H1 (cell line): ENCODE data around the gene DENND4A. TPM values are rescaled to one million over a fixed set of nuclear protein-coding genes. Genes with fewer than 3 reads are reported as not detected.

Source experiments
- CTCF ChIA-PET: fragments of 300-600 bp; sonication (Branson Sonifier 250); formaldehyde crosslinking; loops from one replicate; lab custom pipeline; 2021; ENCODE audit not compliant: partially characterized antibody; lab: Charles Lee
- POLR2A ChIA-PET: fragments of 300-600 bp; sonication (Branson Sonifier 250); formaldehyde crosslinking; loops from one replicate; lab custom pipeline; 2021; ENCODE audit warnings: inconsistent platforms; ENCODE audit not compliant: partially characterized antibody; lab: Charles Lee
- DNase-seq, 2 experiments: peaks; one replicate each; pipeline versions ENCODE4 v3.0.0 to v3.0.0-alpha.2; 2010 to 2022; ENCODE audit warnings: low spot score in 2 of 2, low read depth in 1 of 2, mixed read lengths in 1 of 2
- FAIRE-seq: peaks from 2 replicates; lab custom pipeline; 2011; peaks lifted over from hg19 to GRCh38; lab: Jason Lieb, UNC
- H2AFZ ChIP-seq: 2 replicates; pipeline ENCODE4 v1.8.1; 2012; ENCODE audit warnings: low read length, inconsistent platforms
- H2AK5ac ChIP-seq: 2 replicates; pipeline ENCODE4 v1.6.1; 2013; ENCODE audit warnings: low read depth, low read length
- H2BK120ac ChIP-seq: replicated peaks from 2 replicates; pipeline ENCODE3; 2013; ENCODE audit warnings: low read depth, low read length, inconsistent platforms
- H2BK12ac ChIP-seq: 2 replicates; pipeline ENCODE4 v1.6.1; 2013; ENCODE audit warnings: low read depth, low read length
- H2BK15ac ChIP-seq: 2 replicates; pipeline ENCODE4 v1.6.1; 2013; ENCODE audit warnings: low read length
- H2BK20ac ChIP-seq: 2 replicates; pipeline ENCODE4 v1.6.1; 2013; ENCODE audit warnings: low read length
- H2BK5ac ChIP-seq: 2 replicates; pipeline ENCODE4 v1.6.1; 2013; ENCODE audit warnings: low read depth, low read length
- H3K14ac ChIP-seq: 2 replicates; pipeline ENCODE4 v1.6.1; 2013; ENCODE audit warnings: inconsistent platforms; ENCODE audit not compliant: insufficient read length
- H3K18ac ChIP-seq: 2 replicates; pipeline ENCODE4 v1.6.1; 2013; ENCODE audit warnings: low read length; ENCODE audit errors: extremely low read depth
- H3K23ac ChIP-seq: 2 replicates; pipeline ENCODE4 v1.6.1; 2013; ENCODE audit warnings: inconsistent platforms; ENCODE audit not compliant: insufficient read length
- H3K23me2 ChIP-seq: 2 replicates; pipeline ENCODE4 v1.6.1; 2013; ENCODE audit warnings: low read depth, low read length
- H3K27ac ChIP-seq: 2 replicates; pipeline ENCODE4 v1.6.1; 2011; ENCODE audit warnings: low read depth, low read length, inconsistent platforms
- H3K27me3 ChIP-seq, 4 experiments: replicated peaks in 1 of 4; 1 replicate in 1 of 4; 2 replicates in 3 of 4; pipeline versions ENCODE4 v1.6.1 to v1.8.1; 2011 to 2013; ENCODE audit warnings: low read length in 3 of 4, mild to moderate bottlenecking in 3 of 4, inconsistent platforms in 2 of 4, mixed read lengths in 2 of 4, moderate library complexity in 1 of 4; ENCODE audit not compliant: control insufficient read depth in 3 of 4, insufficient read depth in 3 of 4; ENCODE audit errors: extremely low read depth in 1 of 4
- H3K36me3 ChIP-seq, 4 experiments: 2 replicates each; pipeline versions ENCODE4 v1.6.1 to v1.8.1; 2011 to 2013; ENCODE audit warnings: mild to moderate bottlenecking in 4 of 4, low read length in 3 of 4, moderate library complexity in 2 of 4, control low read depth in 1 of 4, inconsistent platforms in 1 of 4; ENCODE audit not compliant: insufficient read depth in 4 of 4, control insufficient read depth in 2 of 4
- H3K4ac ChIP-seq: replicated peaks from 2 replicates; pipeline ENCODE3; 2013; ENCODE audit warnings: low read length, low read depth, mixed read lengths, inconsistent platforms; ENCODE audit not compliant: insufficient read length
- H3K4me1 ChIP-seq, 4 experiments: replicated peaks in 1 of 4; 1 replicate in 1 of 4; 2 replicates in 3 of 4; pipeline versions ENCODE4 v1.6.1 to v1.8.1; 2011 to 2013; ENCODE audit warnings: low read length in 3 of 4, inconsistent platforms in 2 of 4, mixed read lengths in 1 of 4; ENCODE audit not compliant: insufficient read depth in 4 of 4, control insufficient read depth in 3 of 4
- H3K4me2 ChIP-seq, 2 experiments: 2 replicates each; pipeline versions ENCODE4 v1.6.1 to v1.8.1; 2011 to 2013; ENCODE audit warnings: low read depth in 2 of 2, low read length in 2 of 2, control low read depth in 1 of 2, inconsistent platforms in 1 of 2, mild to moderate bottlenecking in 1 of 2; ENCODE audit not compliant: insufficient read depth in 1 of 2
- H3K4me3 ChIP-seq, 4 experiments: fragments of 200-600, 300-600 bp in 1 of 4; sonication (generic), shearing (Covaris generic), sonication (Bioruptor Twin) in 1 of 4; 2 replicates each; pipeline versions ENCODE4 v1.5.1 to v1.8.1; 2011 to 2016; ENCODE audit warnings: low read length in 4 of 4, low read depth in 3 of 4, control low read depth in 2 of 4, inconsistent platforms in 2 of 4, mild to moderate bottlenecking in 2 of 4, mixed read lengths in 1 of 4, moderate library complexity in 1 of 4; ENCODE audit not compliant: insufficient read depth in 2 of 4; ENCODE audit errors: extremely low read depth in 1 of 4
- H3K56ac ChIP-seq: replicated peaks from 2 replicates; pipeline ENCODE3; 2013; ENCODE audit warnings: low read depth, mild to moderate bottlenecking, mixed read lengths, low read length, inconsistent platforms; ENCODE audit not compliant: insufficient read length
- H3K79me1 ChIP-seq: 2 replicates; pipeline ENCODE4 v1.6.1; 2013; ENCODE audit warnings: low read depth, low read length, control low read depth
- H3K79me2 ChIP-seq, 2 experiments: 2 replicates each; pipeline versions ENCODE4 v1.6.1 to v1.8.1; 2012 to 2013; ENCODE audit warnings: low read length in 2 of 2, mild to moderate bottlenecking in 2 of 2, inconsistent platforms in 1 of 2; ENCODE audit not compliant: insufficient read depth in 2 of 2, control insufficient read depth in 1 of 2
- H3K9ac ChIP-seq, 4 experiments: replicated peaks in 1 of 4; 1 replicate in 1 of 4; 2 replicates in 3 of 4; pipeline versions ENCODE4 v1.6.1 to v1.8.1; 2011 to 2013; ENCODE audit warnings: low read depth in 3 of 4, low read length in 3 of 4, control low read depth in 2 of 4, mild to moderate bottlenecking in 2 of 4, moderate library complexity in 2 of 4, inconsistent platforms in 1 of 4; ENCODE audit errors: extremely low read depth in 1 of 4
- H3K9me3 ChIP-seq, 2 experiments: 2 replicates each; pipeline versions ENCODE4 v1.6.1 to v1.8.1; 2012 to 2013; ENCODE audit warnings: mild to moderate bottlenecking in 2 of 2, moderate library complexity in 2 of 2, control low read depth in 1 of 2, inconsistent platforms in 1 of 2, low read depth in 1 of 2, low read length in 1 of 2, mixed read lengths in 1 of 2; ENCODE audit not compliant: insufficient read depth in 2 of 2
- H4K20me1 ChIP-seq, 2 experiments: replicated peaks in 1 of 2; 2 replicates each; pipeline versions ENCODE3 to v1.8.1; 2011 to 2013; ENCODE audit warnings: inconsistent platforms in 2 of 2, low read length in 2 of 2, mild to moderate bottlenecking in 1 of 2; ENCODE audit not compliant: insufficient read depth in 2 of 2, control insufficient read depth in 1 of 2
- H4K5ac ChIP-seq: 2 replicates; pipeline ENCODE4 v1.6.1; 2013; ENCODE audit warnings: low read length, low read depth, mixed read lengths, inconsistent platforms; ENCODE audit not compliant: insufficient read length
- H4K8ac ChIP-seq: 2 replicates; pipeline ENCODE4 v1.8.0; 2013; ENCODE audit warnings: mild to moderate bottlenecking, moderate library complexity, low read length, inconsistent platforms; ENCODE audit not compliant: insufficient read depth; ENCODE audit errors: extremely low read depth
- H4K91ac ChIP-seq: replicated peaks from 2 replicates; pipeline ENCODE3; 2013; ENCODE audit warnings: low read length, mixed read lengths, inconsistent platforms; ENCODE audit not compliant: insufficient read length
- CREB1 ChIP-seq: IDR thresholded peaks from 2 replicates; pipeline ENCODE4 v1.6.1; 2012; ENCODE audit warnings: inconsistent platforms
- FOSL1 ChIP-seq: IDR thresholded peaks from 2 replicates; pipeline ENCODE4 v1.6.1; 2011; ENCODE audit warnings: mild to moderate bottlenecking, low read depth, low read length, moderate library complexity; ENCODE audit not compliant: insufficient read depth
- HDAC6 ChIP-seq: IDR thresholded peaks from one replicate; pipeline ENCODE4 v1.7.1; 2012; ENCODE audit warnings: low read depth, mild to moderate bottlenecking, inconsistent platforms, low read length, moderate library complexity
- KDM1A ChIP-seq: fragments of 200-600, 300-600 bp; sonication (generic); IDR thresholded peaks from 2 replicates; pipeline ENCODE4 v1.7.1; 2016; ENCODE audit warnings: mild to moderate bottlenecking, low read length, borderline replicate concordance
- SAP30 ChIP-seq: fragments of 300-600 bp; sonication (generic); IDR thresholded peaks from 2 replicates; pipeline ENCODE4 v1.7.1; 2012; ENCODE audit warnings: low read length, moderate library complexity, mild to moderate bottlenecking, inconsistent platforms; ENCODE audit not compliant: insufficient read depth, insufficient replicate concordance
- SRF ChIP-seq: IDR thresholded peaks from 2 replicates; pipeline ENCODE4 v1.6.1; 2011; ENCODE audit warnings: mild to moderate bottlenecking, low read depth, low read length, moderate library complexity
- TAF7 ChIP-seq: optimal IDR thresholded peaks from 2 replicates; pipeline ENCODE3; 2011; ENCODE audit warnings: low read depth, mild to moderate bottlenecking, inconsistent platforms, low read length, moderate library complexity, borderline replicate concordance
- YY1 ChIP-seq: IDR thresholded peaks from 2 replicates; pipeline ENCODE4 v1.6.1; 2011; ENCODE audit warnings: low read depth, mild to moderate bottlenecking, low read length
- WGBS, 2 experiments: shearing (Covaris generic) in 1 of 2; methylation state at CpG; one replicate each; pipeline versions ENCODE4 v1.1.6 to v1.1.7; 2013 to 2015; ENCODE audit warnings: low lambda C conversion rate in 2 of 2, mixed read lengths in 2 of 2, inconsistent platforms in 1 of 2, low coverage in 1 of 2, missing lambda C conversion rate in 1 of 2; ENCODE audit not compliant: insufficient replicate concordance in 2 of 2, insufficient coverage in 1 of 2, insufficient read length in 1 of 2; ENCODE audit errors: extremely low coverage in 1 of 2, missing lambda C conversion rate in 1 of 2; 5-methylcytosine and 5-hydroxymethylcytosine counted together
- polyA plus RNA-seq, 7 experiments: library from polyadenylated mRNA; depleted of rRNA in 3 of 7; stranded (reverse) in 5 of 7; unstranded in 2 of 7; fragments of >200 nt in 5 of 7; fragments of 200-250 nt in 2 of 7; gene quantifications; 1 replicate in 5 of 7; 2 replicates in 1 of 7; 4 replicates in 1 of 7; pipeline versions ENCODE4 v1.2.1 to v1.2.3, GENCODE V29; 2011 to 2013; ENCODE audit warnings: missing spikeins in 2 of 7, mixed read lengths in 2 of 7
- total RNA-seq: library from RNA; stranded (reverse); fragmentation: NEBNext Ultra II Directional; extraction: Animal tissue kit (Norgen Biotek cat#: 25700); gene quantifications from 2 replicates; pipeline ENCODE4 v1.2.1, GENCODE V29; 2021
- TF ChIP-seq, protein P1 (sequence below): IDR thresholded peaks from 2 replicates; pipeline ENCODE4 v1.6.1; 2012; ENCODE audit warnings: low read length, inconsistent platforms

Gene DENND4A
- total and polyA plus RNA-seq, 2 of the 8 experiments (the other 6 are each of a cell fraction or from before 2014, with no cell fraction given) = 1.3 to 4.7 TPM

DNA sequence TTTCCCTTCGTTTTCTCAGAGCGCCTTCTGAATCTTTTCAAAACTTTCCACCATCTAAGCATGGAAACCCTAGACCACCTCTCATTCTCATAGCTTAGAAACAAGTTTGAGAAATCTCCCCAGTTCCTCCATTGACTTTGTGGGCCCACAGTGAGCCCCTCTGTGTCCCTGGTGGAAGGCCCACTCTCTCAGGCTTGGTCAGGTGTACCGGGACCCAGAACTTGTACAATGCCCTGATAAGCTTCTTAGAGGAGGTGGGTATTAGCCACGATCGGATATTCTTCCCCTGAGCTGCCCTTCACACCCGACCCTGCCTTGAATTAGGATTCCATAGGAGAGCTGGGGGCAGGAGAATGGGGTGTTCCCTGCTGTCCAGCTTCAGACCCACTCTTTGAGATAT lies 170.5 kb downstream of the DENND4A start, which contains the start of gene SLC24A1:
Gene SLC24A1 (plus strand): TSS at position 301 of the 400 bp plus-strand sequence. CDS start 2,143 bp downstream, outside the sequence.
- H3K56ac ChIP-seq = no peak within 1 kb of the TSS
- H2BK15ac ChIP-seq = no peak within 1 kb of the TSS
- no peak within 1 kb of the TSS for H4K8ac ChIP-seq

More for the DNA sequence above, 170.5 kb downstream of the DENND4A start, which contains the start of gene SLC24A1:
- no peaks in the 10 kb centered on the region for H3K23me2 ChIP-seq
- ChIA-PET CTCF (interaction anchor here (1.7 to 2.3 kb wide), 3 partner anchors 17 to 203 kb away, joined by 5 to 7 read pairs (median 6); no protein-coding TSS in a partner anchor), POLR2A (interaction anchor here (3.2 kb wide), 1 partner anchor 10 kb away, joined by 25 read pairs; the partner anchor contains the start of gene INTS14)
- H3K79me1 ChIP-seq = no peaks in the 10 kb centered on the region
- peaks cover 0 to 4% (median 2%) of the 10 kb centered on the region in 4 experiments; a peak in 3 of 7 replicates for H3K4me1 ChIP-seq
- H3K4me2 ChIP-seq = no peak within 1 kb of the TSS
- H2BK120ac ChIP-seq = no peak within 1 kb of the TSS
- no peak within 1 kb of the TSS for H3K27ac ChIP-seq
- no peak within 1 kb of the TSS for H2BK5ac ChIP-seq
- DNase-seq (no peak), FAIRE-seq (no peak)
- no peak within 1 kb of the TSS for H2BK20ac ChIP-seq
- H2BK12ac ChIP-seq = no peak within 1 kb of the TSS
- H3K9ac ChIP-seq = no peak within 1 kb of the TSS
- H3K14ac ChIP-seq = no peak within 1 kb of the TSS
- no peaks in the 10 kb centered on the region for H3K36me3 ChIP-seq
- H3K9me3 ChIP-seq = no peaks in the 10 kb centered on the region
- no peak within 1 kb of the TSS for H4K91ac ChIP-seq
- H4K5ac ChIP-seq = no peak within 1 kb of the TSS
- H3K4me3 ChIP-seq = no peak within 1 kb of the TSS
- no peak within 1 kb of the TSS for H3K23ac ChIP-seq
- H2AK5ac ChIP-seq = no peak within 1 kb of the TSS
- TF ChIP-seq KDM1A = no peak
- TF ChIP-seq SRF = no peak
- TF ChIP-seq FOSL1 = no peak
- TF ChIP-seq HDAC6 = no peak
- no peak for TF ChIP-seq TAF7
- TF ChIP-seq YY1 = no peak
- TF ChIP-seq, protein P1, sequence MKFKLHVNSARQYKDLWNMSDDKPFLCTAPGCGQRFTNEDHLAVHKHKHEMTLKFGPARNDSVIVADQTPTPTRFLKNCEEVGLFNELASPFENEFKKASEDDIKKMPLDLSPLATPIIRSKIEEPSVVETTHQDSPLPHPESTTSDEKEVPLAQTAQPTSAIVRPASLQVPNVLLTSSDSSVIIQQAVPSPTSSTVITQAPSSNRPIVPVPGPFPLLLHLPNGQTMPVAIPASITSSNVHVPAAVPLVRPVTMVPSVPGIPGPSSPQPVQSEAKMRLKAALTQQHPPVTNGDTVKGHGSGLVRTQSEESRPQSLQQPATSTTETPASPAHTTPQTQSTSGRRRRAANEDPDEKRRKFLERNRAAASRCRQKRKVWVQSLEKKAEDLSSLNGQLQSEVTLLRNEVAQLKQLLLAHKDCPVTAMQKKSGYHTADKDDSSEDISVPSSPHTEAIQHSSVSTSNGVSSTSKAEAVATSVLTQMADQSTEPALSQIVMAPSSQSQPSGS = no peak
- TF ChIP-seq CREB1 = no peak
- TF ChIP-seq SAP30 = no peak
- no peaks in the 10 kb centered on the region for H4K20me1 ChIP-seq
- no peaks in the 10 kb centered on the region for H3K27me3 ChIP-seq
- H3K18ac ChIP-seq = no peak within 1 kb of the TSS
- no peak within 1 kb of the TSS for H3K4ac ChIP-seq
- WGBS, 2 experiments = 95% methylated on average over 6 of the region's 6 CpGs; no CpG with 5 or more reads in 1 of the 2 experiments
- no peaks in the 10 kb centered on the region for H3K79me2 ChIP-seq
- no peak within 1 kb of the TSS for H2AFZ ChIP-seq
